Measurements from ENCODE around the gene PIAS1. TPM values are rescaled to one million over a fixed set of nuclear protein-coding genes. Genes with fewer than 3 reads are reported as not detected.

The PIAS1 gene
- total and polyA plus RNA-seq, 2 donors (not counting 1 experiment from before 2014, with no cell fraction given) = 28.8 to 87.3 TPM

DNA sequence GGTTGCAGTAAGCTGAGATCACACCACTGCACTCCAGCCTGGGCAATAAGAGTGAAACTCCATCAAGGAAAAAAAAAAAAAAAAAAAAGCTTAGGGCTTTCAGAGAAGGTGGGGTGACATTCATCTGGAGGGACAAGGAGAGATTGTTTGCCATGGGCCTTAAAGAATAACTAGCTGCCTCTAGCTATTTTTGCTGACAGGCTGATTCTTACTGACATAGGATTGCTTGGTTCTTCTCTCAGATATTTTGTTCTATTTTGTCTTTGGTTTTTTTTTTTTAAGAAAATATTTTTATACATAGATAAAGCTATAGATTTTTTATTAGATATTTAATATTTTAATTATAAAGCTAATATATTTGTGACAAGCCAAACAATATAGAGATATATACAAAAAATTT is 24.2 kb upstream of the PIAS1 start:
- H3K4me1 ChIP-seq (ENCODE audit: control insufficient read depth in 2 of 2, insufficient read depth in 2 of 2, low read length in 2 of 2) = no peaks in the 10 kb centered on the region
- H3K79me2 ChIP-seq (ENCODE audit: control insufficient read depth, insufficient read depth, low read length) = no peaks in the 10 kb centered on the region
- Mint-ChIP-seq H3K27me3 (no peaks in the 10 kb centered on the region), H3K4me1 (peaks cover 2% of the 10 kb centered on the region), H3K9me3 (ENCODE audit: insufficient read depth) (no peaks in the 10 kb centered on the region), H3K4me3 (no peak overlapping the region), H3K27ac (no peak overlapping the region)
- no peak overlapping the region for H3K9ac ChIP-seq (ENCODE audit: low read length)
- no peak for DNase-seq
- peaks cover 0 to 7% (median 0%) of the 10 kb centered on the region in 4 experiments for H3K27me3 ChIP-seq (replicated peaks in 1 of 4; ENCODE audit: control extremely low read depth in 1 of 4, control insufficient read depth in 3 of 4, insufficient read depth in 4 of 4, low read length in 3 of 4)
- H3K36me3 ChIP-seq (replicated peaks in 1 of 2; ENCODE audit: control extremely low read depth in 1 of 2, control insufficient read depth in 1 of 2, extremely low read depth in 1 of 2, insufficient read depth in 2 of 2, low read length in 1 of 2) = no peaks in the 10 kb centered on the region
- ChIA-PET POLR2A (no interaction called here), CTCF (no interaction called here)
- no peaks in the 10 kb centered on the region for H3K9me3 ChIP-seq (ENCODE audit: control extremely low read depth in 1 of 3, control insufficient read depth in 2 of 3, insufficient read depth in 1 of 3, low read length in 2 of 3)
- H2AFZ ChIP-seq (ENCODE audit: insufficient read depth, low read depth, low read length, poor library complexity, severe bottlenecking) = no peak overlapping the region
- no peak for TF ChIP-seq EZH2 (IDR thresholded peaks at IDR 0.05; ENCODE audit: borderline replicate concordance, insufficient read depth, low read depth, low read length, poor library complexity, severe bottlenecking)
- TF ChIP-seq, protein P1, sequence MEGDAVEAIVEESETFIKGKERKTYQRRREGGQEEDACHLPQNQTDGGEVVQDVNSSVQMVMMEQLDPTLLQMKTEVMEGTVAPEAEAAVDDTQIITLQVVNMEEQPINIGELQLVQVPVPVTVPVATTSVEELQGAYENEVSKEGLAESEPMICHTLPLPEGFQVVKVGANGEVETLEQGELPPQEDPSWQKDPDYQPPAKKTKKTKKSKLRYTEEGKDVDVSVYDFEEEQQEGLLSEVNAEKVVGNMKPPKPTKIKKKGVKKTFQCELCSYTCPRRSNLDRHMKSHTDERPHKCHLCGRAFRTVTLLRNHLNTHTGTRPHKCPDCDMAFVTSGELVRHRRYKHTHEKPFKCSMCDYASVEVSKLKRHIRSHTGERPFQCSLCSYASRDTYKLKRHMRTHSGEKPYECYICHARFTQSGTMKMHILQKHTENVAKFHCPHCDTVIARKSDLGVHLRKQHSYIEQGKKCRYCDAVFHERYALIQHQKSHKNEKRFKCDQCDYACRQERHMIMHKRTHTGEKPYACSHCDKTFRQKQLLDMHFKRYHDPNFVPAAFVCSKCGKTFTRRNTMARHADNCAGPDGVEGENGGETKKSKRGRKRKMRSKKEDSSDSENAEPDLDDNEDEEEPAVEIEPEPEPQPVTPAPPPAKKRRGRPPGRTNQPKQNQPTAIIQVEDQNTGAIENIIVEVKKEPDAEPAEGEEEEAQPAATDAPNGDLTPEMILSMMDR (IDR thresholded peaks at IDR 0.05) = no peak
- H3K4me2 ChIP-seq (replicated peaks; ENCODE audit: low read depth, low read length, poor library complexity, severe bottlenecking) = no peak overlapping the region
- H4K20me1 ChIP-seq (ENCODE audit: control insufficient read depth, insufficient read depth, low read length, poor library complexity, severe bottlenecking) = no peaks in the 10 kb centered on the region
- intact Hi-C loops (cut with micrococcal nuclease) = no loop called here
- ATAC-seq (ENCODE audit: low read depth) = no peak
- H3K4me3 ChIP-seq (ENCODE audit: control extremely low read depth in 1 of 5, extremely low read depth in 1 of 5, insufficient read depth in 1 of 5, low read depth in 2 of 5, low read length in 4 of 5) = no peak overlapping the region
- no peak overlapping the region for H3K27ac ChIP-seq (ENCODE audit: low read length in 2 of 2)

DNA sequence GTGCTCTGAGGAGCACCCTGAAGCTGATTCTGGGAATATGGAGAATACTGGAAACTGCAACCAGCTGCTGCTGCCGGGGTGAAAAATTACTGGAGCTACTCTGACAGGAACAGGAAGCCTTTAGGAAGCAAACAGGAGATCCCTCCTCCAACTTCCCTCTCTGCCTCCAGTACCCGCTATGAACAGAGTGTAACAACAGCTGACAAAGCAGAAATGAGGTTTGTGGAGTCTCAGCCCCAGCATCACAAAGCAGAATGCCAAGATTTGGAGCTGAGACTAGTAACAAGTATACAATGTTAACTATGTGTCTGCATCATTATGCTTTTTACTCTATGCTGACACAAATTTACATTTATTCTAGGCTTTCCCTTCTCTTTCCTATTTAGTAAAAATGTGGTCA is 22.7 kb upstream of the PIAS1 start:
- Histone ChIP-seq H3K9ac (ENCODE audit: low read length) (no peak overlapping the region), H3K4me2 (replicated peaks; ENCODE audit: low read depth, low read length, poor library complexity, severe bottlenecking) (no peak overlapping the region), H3K36me3 (replicated peaks in 1 of 2; ENCODE audit: control extremely low read depth in 1 of 2, control insufficient read depth in 1 of 2, extremely low read depth in 1 of 2, insufficient read depth in 2 of 2, low read length in 1 of 2) (no peaks in the 10 kb centered on the region), H3K27me3 (replicated peaks in 1 of 4; ENCODE audit: control extremely low read depth in 1 of 4, control insufficient read depth in 3 of 4, insufficient read depth in 4 of 4, low read length in 3 of 4) (peaks cover 0 to 11% (median 0%) of the 10 kb centered on the region in 4 experiments), H3K79me2 (ENCODE audit: control insufficient read depth, insufficient read depth, low read length) (no peaks in the 10 kb centered on the region), H2AFZ (ENCODE audit: insufficient read depth, low read depth, low read length, poor library complexity, severe bottlenecking) (no peak overlapping the region), H3K27ac (ENCODE audit: low read length in 2 of 2) (no peak overlapping the region), H3K4me3 (ENCODE audit: control extremely low read depth in 1 of 5, extremely low read depth in 1 of 5, insufficient read depth in 1 of 5, low read depth in 2 of 5, low read length in 4 of 5) (no peak overlapping the region), H3K4me1 (ENCODE audit: control insufficient read depth in 2 of 2, insufficient read depth in 2 of 2, low read length in 2 of 2) (no peaks in the 10 kb centered on the region), H4K20me1 (ENCODE audit: control insufficient read depth, insufficient read depth, low read length, poor library complexity, severe bottlenecking) (no peaks in the 10 kb centered on the region), H3K9me3 (ENCODE audit: control extremely low read depth in 1 of 3, control insufficient read depth in 2 of 3, insufficient read depth in 1 of 3, low read length in 2 of 3) (peaks cover 0 to 3% (median 0%) of the 10 kb centered on the region in 3 donors)
- ChIA-PET CTCF (no interaction called here), POLR2A (no interaction called here)
- no peak overlapping the region for H3K4me3 Mint-ChIP-seq
- peaks cover 2% of the 10 kb centered on the region for H3K4me1 Mint-ChIP-seq
- no peak overlapping the region for H3K27ac Mint-ChIP-seq
- intact Hi-C loops (cut with micrococcal nuclease) = no loop called here
- H3K9me3 Mint-ChIP-seq (ENCODE audit: insufficient read depth) = no peaks in the 10 kb centered on the region
- 14% methylated on average over 1 of the region's 2 CpGs for WGBS (ENCODE audit: insufficient coverage)
- ATAC-seq (ENCODE audit: low read depth) = no peak
- TF ChIP-seq, protein P1 (IDR thresholded peaks at IDR 0.05) = no peak
- TF ChIP-seq EZH2 (IDR thresholded peaks at IDR 0.05; ENCODE audit: borderline replicate concordance, insufficient read depth, low read depth, low read length, poor library complexity, severe bottlenecking) = no peak
- peaks cover 4% of the 10 kb centered on the region for H3K27me3 Mint-ChIP-seq
- no peak for DNase-seq
